ENCODE measurements around the gene SCGB1D2.
A peak's percentile ranks its signal among the peaks of the same experiment; 100 is the strongest.

SCGB1D2 gene

GRCh38 chr11:62217191-62217748 lies 24.8 kb upstream of the SCGB1D2 start:
- Histone ChIP-seq H3K36me3 (ENCODE audit: control insufficient read depth, insufficient read depth, low read length) (no peaks in the 10 kb centered on the region), H3K79me2 (no peaks in the 10 kb centered on the region), H3K27me3 (ENCODE audit: control insufficient read depth, insufficient read depth, low read length) (no peaks in the 10 kb centered on the region), H3K9me3 (ENCODE audit: control insufficient read depth, low read length) (no peaks in the 10 kb centered on the region), H2AFZ (no peak overlapping the region), H3K4me3 (ENCODE audit: low read depth, low read length) (no peak overlapping the region), H3K9ac (no peak overlapping the region), H3K4me2 (ENCODE audit: low read length) (no peak overlapping the region), H3K27ac (no peak overlapping the region), H3K4me1 (no peaks in the 10 kb centered on the region)
- TF ChIP-seq CTCF (IDR thresholded peaks at IDR 0.05) = no peak

- Histone ChIP-seq H3K4me1 (no peaks in the 10 kb centered on the region), H3K27ac (no peak overlapping the region), H2AFZ (no peak overlapping the region), H3K79me2 (no peaks in the 10 kb centered on the region), H3K9me3 (ENCODE audit: control insufficient read depth, low read length) (no peaks in the 10 kb centered on the region), H3K27me3 (ENCODE audit: control insufficient read depth, insufficient read depth, low read length) (no peaks in the 10 kb centered on the region), H3K9ac (no peak overlapping the region), H3K36me3 (ENCODE audit: control insufficient read depth, insufficient read depth, low read length) (no peaks in the 10 kb centered on the region), H3K4me3 (ENCODE audit: low read depth, low read length) (no peak overlapping the region), H3K4me2 (ENCODE audit: low read length) (no peak overlapping the region)
- no peak for TF ChIP-seq CTCF (IDR thresholded peaks at IDR 0.05)
Measured at GRCh38 chr11:62221498-62221897, 20.5 kb upstream of the SCGB1D2 start.

DNA sequence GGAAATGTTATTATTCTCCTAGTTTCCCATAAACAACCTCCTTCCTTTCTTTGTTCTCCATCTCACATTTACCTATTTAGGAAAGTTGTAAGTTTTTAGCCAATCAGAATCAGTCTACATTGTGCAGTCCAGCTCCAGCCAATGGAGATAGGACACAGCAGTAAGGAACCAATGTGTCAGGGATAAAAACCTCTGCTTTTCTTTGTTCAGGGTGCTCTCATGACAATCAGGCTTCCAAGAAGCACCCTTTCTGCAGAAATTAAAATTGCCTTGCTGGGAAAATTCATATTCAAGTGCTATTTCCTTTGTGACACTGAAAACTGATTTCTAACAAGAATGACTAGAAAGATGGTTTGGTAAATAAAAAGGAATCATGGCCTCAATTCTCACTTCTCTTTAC lies 18.9 kb upstream of the SCGB1D2 start:
- Histone ChIP-seq H3K4me2 (ENCODE audit: low read length) (no peak overlapping the region), H3K9ac (no peak overlapping the region), H3K4me1 (no peaks in the 10 kb centered on the region), H3K27me3 (ENCODE audit: control insufficient read depth, insufficient read depth, low read length) (no peaks in the 10 kb centered on the region), H3K27ac (no peak overlapping the region), H3K4me3 (ENCODE audit: low read depth, low read length) (no peak overlapping the region), H3K79me2 (no peaks in the 10 kb centered on the region), H3K36me3 (ENCODE audit: control insufficient read depth, insufficient read depth, low read length) (no peaks in the 10 kb centered on the region), H3K9me3 (ENCODE audit: control insufficient read depth, low read length) (no peaks in the 10 kb centered on the region), H2AFZ (no peak overlapping the region)
- no peak for TF ChIP-seq CTCF (IDR thresholded peaks at IDR 0.05)

DNA sequence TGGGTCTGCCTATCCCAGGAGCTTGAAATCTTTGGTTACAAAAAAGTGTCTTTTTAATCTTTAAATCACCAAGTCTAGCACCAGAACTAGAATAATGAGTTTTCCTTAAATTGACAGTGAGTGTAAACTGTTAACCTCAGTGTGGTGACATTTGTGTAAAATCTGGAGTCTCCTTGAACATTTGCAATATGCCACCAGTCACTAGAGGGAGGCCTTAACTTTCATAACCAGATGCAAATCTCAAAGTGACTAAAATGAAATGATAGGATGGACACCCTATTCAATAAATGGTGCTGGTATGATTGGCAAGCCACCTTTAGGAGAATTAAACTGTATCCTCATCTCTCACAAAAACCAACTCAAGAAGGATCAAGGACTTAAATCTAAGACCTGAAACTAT lies 8.3 kb upstream of the SCGB1D2 start:
- Histone ChIP-seq H3K36me3 (ENCODE audit: control insufficient read depth, insufficient read depth, low read length) (no peaks in the 10 kb centered on the region), H3K27me3 (ENCODE audit: control insufficient read depth, insufficient read depth, low read length) (no peaks in the 10 kb centered on the region), H3K79me2 (no peaks in the 10 kb centered on the region), H3K9me3 (ENCODE audit: control insufficient read depth, low read length) (no peaks in the 10 kb centered on the region), H3K9ac (no peak overlapping the region), H2AFZ (no peak overlapping the region), H3K4me1 (no peaks in the 10 kb centered on the region), H3K4me3 (ENCODE audit: low read depth, low read length) (no peak overlapping the region), H3K4me2 (ENCODE audit: low read length) (no peak overlapping the region), H3K27ac (no peak overlapping the region)
- TF ChIP-seq CTCF (IDR thresholded peaks at IDR 0.05) = peak; percentile 24

DNA sequence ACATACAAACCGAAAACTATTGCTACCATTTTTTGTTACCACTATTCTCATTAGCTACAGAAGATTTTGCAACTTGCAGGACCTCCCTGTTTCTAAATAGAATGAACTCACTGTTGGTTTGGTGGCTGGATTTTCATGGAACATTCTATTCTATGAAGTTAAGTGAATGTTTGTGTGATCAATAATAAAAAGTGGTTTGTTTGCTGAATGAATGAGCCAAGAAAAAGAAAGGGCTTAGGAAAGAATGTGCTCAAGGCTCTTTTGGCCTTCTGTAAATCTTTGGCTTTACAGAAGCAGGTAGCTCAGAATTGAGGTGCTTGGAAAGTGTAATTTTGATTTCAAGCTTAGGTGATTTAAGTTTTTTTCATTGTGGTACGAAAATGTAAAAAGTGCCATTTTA lies 5.9 kb upstream of the SCGB1D2 start:
- TF ChIP-seq CTCF (IDR thresholded peaks at IDR 0.05) = no peak
- no peak overlapping the region for H3K9ac ChIP-seq
- no peaks in the 10 kb centered on the region for H3K36me3 ChIP-seq (ENCODE audit: control insufficient read depth, insufficient read depth, low read length)
- no peaks in the 10 kb centered on the region for H3K4me1 ChIP-seq
- H3K27ac ChIP-seq = no peak overlapping the region
- H3K9me3 ChIP-seq (ENCODE audit: control insufficient read depth, low read length) = no peaks in the 10 kb centered on the region
- no peak overlapping the region for H2AFZ ChIP-seq
- no peak overlapping the region for H3K4me3 ChIP-seq (ENCODE audit: low read depth, low read length)
- H3K4me2 ChIP-seq (ENCODE audit: low read length) = no peak overlapping the region
- no peaks in the 10 kb centered on the region for H3K79me2 ChIP-seq
- no peaks in the 10 kb centered on the region for H3K27me3 ChIP-seq (ENCODE audit: control insufficient read depth, insufficient read depth, low read length)

Data from parathyroid adenoma (tissue), 2 donors.